ENCODE measurements around the gene XYLB.

DNA sequence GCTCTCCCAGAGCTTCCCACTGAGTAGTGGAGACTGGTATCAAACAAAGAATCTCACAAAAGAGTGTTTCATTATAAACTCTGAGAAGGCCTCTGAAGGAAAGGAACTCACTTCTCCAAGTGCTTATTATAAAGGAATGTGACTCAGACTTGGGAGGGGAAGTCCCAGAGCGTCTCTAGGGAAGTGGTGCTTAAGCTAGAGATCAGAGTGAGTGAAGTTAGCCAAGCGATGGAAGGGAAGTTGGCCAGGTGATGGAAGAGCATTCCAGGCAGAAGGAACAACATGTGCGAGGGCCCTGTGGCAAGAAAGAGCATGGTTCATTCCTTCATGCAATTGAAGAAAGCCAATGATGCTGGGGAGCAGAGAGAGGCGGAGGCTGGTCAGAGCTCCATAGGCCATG lies 2.3 kb downstream of the XYLB start:
- TF ChIP-seq YY1 (IDR thresholded peaks at IDR 0.05; ENCODE audit: insufficient read depth, insufficient read length) (no peak), SUZ12 (IDR thresholded peaks at IDR 0.05; ENCODE audit: extremely low read depth, insufficient read depth, insufficient read length) (no peak), ZNF274 (IDR thresholded peaks at IDR 0.05; ENCODE audit: low read depth, low read length) (no peak)
